Measurements from ENCODE around the gene ENOPH1.

Gene ENOPH1

DNA sequence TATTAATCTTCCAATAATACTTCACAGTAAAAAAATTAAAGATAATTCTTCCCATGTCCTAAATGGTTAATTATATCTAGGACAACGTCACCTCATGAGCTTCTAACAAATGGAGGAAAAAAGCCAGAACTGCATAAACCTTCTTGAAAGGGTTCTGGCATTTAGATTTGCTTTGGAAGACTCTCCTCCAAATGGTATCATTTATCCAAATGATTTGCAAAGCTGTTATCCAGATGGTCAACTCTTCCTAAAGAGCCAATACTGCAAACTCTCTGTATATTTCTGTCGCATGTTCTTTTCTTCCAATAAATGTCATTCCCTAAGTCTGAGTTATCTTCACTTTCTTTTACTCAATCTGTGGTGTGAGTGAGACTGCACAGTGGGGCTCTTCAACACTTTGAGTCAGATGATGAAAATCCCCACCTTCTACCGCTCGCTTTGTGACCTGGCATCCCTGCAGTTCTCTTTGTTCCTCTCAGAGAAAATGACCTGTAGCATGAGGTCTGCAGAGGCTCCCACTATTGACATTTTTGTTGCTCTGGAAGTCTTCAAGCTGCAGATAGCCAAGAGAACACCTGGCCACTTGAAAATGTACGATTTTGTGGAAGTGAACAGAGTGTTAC, 78.5 kb downstream of the ENOPH1 start:
- DNase-seq (ENCODE audit: low read depth): no peak

DNA sequence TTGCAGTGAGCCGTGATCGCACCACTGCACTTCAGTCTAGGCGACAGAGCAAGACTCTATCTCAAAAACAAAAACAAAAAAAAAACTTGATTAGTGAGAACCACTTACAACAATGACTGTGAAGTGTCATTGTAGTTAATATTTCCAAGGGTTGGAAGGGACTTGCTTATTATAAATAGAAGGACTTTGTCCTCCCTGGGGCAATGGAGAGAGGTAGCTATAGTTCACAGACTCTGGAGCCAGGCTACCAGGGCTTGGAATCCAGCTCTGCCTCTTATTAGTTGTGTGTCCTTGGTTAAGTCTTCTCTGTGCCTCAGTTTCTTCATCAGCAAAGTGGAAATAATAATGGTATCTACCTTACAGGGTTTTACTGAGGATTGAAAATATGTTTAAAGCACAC, 79.8 kb downstream of the ENOPH1 start:
- DNase-seq (ENCODE audit: low read depth): no peak

Data from CMK (cell line).